ENCODE results near the gene SETD2. TPM values are rescaled to one million over a fixed set of nuclear protein-coding genes. Genes with fewer than 3 reads are reported as not detected.
"Not testable (repeated sequence)": the region's sequence is repeated elsewhere in the genome, so short reads cannot be mapped to it uniquely, and the experiment has no call there.

SETD2 gene
- polyA plus RNA-seq, 3 donors: 3.1 to 22.4 (median 7.5) TPM

DNA sequence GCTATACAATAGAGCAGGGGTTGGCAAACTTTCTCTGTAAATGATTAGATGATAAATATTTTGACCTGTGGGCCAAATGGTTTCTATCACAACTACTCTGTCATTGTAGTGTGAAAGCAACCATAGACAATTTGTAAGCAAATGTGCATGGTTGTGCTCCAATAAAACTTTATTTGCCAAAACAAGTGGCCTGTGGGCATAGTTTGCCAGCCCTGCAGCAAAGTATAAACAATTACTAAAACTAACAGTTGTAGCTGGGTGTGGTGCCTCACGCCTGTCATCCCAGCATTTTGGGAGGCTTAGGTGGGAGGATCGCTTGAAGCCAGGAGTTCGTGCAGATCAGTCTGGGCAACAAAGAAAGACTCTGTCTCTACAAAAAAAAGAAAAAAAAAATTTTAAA lies 122.8 kb downstream of the SETD2 start:
- H3K79me2 ChIP-seq (ENCODE audit: insufficient read depth, low read length): no peaks in the 10 kb centered on the region
- H3K4me1 ChIP-seq (ENCODE audit: control insufficient read depth in 1 of 2, insufficient read depth in 2 of 2, low read length in 2 of 2): no peaks in the 10 kb centered on the region
- no peaks in the 10 kb centered on the region for H3K9me3 ChIP-seq (replicated peaks in 1 of 2; ENCODE audit: control insufficient read depth in 1 of 2, insufficient read depth in 1 of 2, low read length in 2 of 2)
- H3K4me2 ChIP-seq (replicated peaks; ENCODE audit: extremely low read depth, low read length, poor library complexity, severe bottlenecking): no peak overlapping the region
- H2AFZ ChIP-seq (ENCODE audit: insufficient read depth, low read depth, low read length, poor library complexity, severe bottlenecking): no peak overlapping the region
- intact Hi-C loops (cut with micrococcal nuclease): no loop called here
- TF ChIP-seq, protein P1, sequence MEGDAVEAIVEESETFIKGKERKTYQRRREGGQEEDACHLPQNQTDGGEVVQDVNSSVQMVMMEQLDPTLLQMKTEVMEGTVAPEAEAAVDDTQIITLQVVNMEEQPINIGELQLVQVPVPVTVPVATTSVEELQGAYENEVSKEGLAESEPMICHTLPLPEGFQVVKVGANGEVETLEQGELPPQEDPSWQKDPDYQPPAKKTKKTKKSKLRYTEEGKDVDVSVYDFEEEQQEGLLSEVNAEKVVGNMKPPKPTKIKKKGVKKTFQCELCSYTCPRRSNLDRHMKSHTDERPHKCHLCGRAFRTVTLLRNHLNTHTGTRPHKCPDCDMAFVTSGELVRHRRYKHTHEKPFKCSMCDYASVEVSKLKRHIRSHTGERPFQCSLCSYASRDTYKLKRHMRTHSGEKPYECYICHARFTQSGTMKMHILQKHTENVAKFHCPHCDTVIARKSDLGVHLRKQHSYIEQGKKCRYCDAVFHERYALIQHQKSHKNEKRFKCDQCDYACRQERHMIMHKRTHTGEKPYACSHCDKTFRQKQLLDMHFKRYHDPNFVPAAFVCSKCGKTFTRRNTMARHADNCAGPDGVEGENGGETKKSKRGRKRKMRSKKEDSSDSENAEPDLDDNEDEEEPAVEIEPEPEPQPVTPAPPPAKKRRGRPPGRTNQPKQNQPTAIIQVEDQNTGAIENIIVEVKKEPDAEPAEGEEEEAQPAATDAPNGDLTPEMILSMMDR (IDR thresholded peaks at IDR 0.05): no peak
- DNase-seq: no peak
- H3K27me3 Mint-ChIP-seq (ENCODE audit: low read depth in 3 of 3): no peaks in the 10 kb centered on the region
- no peak overlapping the region for H3K27ac ChIP-seq (ENCODE audit: low read depth in 1 of 2, low read length in 2 of 2)
- H3K27me3 ChIP-seq (ENCODE audit: control insufficient read depth in 2 of 2, insufficient read depth in 2 of 2, low read length in 2 of 2): no peaks in the 10 kb centered on the region
- H3K27ac Mint-ChIP-seq: no peak overlapping the region
- peaks cover 55 to 83% of the 10 kb centered on the region in 2 donors for H3K36me3 Mint-ChIP-seq
- H3K9ac ChIP-seq (ENCODE audit: insufficient read depth, low read length, poor library complexity, severe bottlenecking): no peak overlapping the region
- no peaks in the 10 kb centered on the region for H3K4me1 Mint-ChIP-seq
- no peak overlapping the region for H3K4me3 ChIP-seq (replicated peaks in 1 of 3; ENCODE audit: low read depth in 2 of 3, low read length in 3 of 3)
- no peak overlapping the region for H3K4me3 Mint-ChIP-seq
- no CpG with 5 or more reads among the region's 3 CpGs for WGBS (ENCODE audit: insufficient coverage)
- peaks cover 7% of the 10 kb centered on the region for H4K20me1 ChIP-seq (ENCODE audit: insufficient read depth, low read length)
- H3K9me3 Mint-ChIP-seq: peaks cover 0 to 3% (median 0%) of the 10 kb centered on the region in 7 donors
- H3K36me3 ChIP-seq (replicated peaks in 1 of 2; ENCODE audit: control insufficient read depth in 1 of 2, insufficient read depth in 2 of 2, low read length in 2 of 2): peaks cover 63 to 95% of the 10 kb centered on the region in 2 donors

DNA sequence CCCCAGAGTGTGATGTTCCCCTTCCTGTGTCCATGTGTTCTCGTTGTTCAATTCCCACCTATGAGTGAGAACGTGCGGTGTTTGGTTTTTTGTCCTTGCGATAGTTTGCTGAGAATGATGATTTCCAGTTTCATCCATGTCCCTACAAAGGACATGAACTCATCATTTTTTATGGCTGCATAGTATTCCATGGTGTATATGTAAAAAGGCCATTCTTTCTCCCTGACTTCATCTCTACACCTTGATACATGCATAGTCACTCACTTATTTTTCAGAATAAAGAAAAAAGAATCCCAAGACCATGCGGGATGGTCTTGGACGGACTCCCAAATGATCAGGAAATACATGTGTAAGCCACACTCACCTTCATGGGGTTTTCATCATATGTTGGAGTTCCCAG lies 126.6 kb downstream of the SETD2 start:
- H2AFZ ChIP-seq (ENCODE audit: insufficient read depth, low read depth, low read length, poor library complexity, severe bottlenecking); H3K27me3 Mint-ChIP-seq (ENCODE audit: low read depth in 3 of 3); H3K4me1 Mint-ChIP-seq; H3K4me3 Mint-ChIP-seq; intact Hi-C loops (cut with micrococcal nuclease); H3K4me1 ChIP-seq (ENCODE audit: control insufficient read depth in 1 of 2, insufficient read depth in 2 of 2, low read length in 2 of 2); DNase-seq; H3K9ac ChIP-seq (ENCODE audit: insufficient read depth, low read length, poor library complexity, severe bottlenecking); H3K79me2 ChIP-seq (ENCODE audit: insufficient read depth, low read length); H3K4me2 ChIP-seq (replicated peaks; ENCODE audit: extremely low read depth, low read length, poor library complexity, severe bottlenecking); H3K4me3 ChIP-seq (replicated peaks in 1 of 3; ENCODE audit: low read depth in 2 of 3, low read length in 3 of 3); H3K9me3 Mint-ChIP-seq; H3K9me3 ChIP-seq (replicated peaks in 1 of 2; ENCODE audit: control insufficient read depth in 1 of 2, insufficient read depth in 1 of 2, low read length in 2 of 2); H3K27me3 ChIP-seq (ENCODE audit: control insufficient read depth in 2 of 2, insufficient read depth in 2 of 2, low read length in 2 of 2); H3K27ac ChIP-seq (ENCODE audit: low read depth in 1 of 2, low read length in 2 of 2): not testable (repeated sequence)
- peaks cover 12% of the 10 kb centered on the region for H4K20me1 ChIP-seq (ENCODE audit: insufficient read depth, low read length)
- Mint-ChIP-seq H3K36me3 (peaks cover 69 to 83% of the 10 kb centered on the region in 2 donors), H3K27ac (peak overlapping the region in 1 of 7 donors; percentile 77)
- no CpG with 5 or more reads among the region's 6 CpGs for WGBS (ENCODE audit: insufficient coverage)
- H3K36me3 ChIP-seq (replicated peaks in 1 of 2; ENCODE audit: control insufficient read depth in 1 of 2, insufficient read depth in 2 of 2, low read length in 2 of 2): peaks cover 73 to 98% of the 10 kb centered on the region in 2 donors
